GM19023 (cell line): ENCODE measurements around the gene SLC9A9.

Experiments used
- ATAC-seq: cut with Tn5 transposase; IDR thresholded peaks from one replicate; pipeline ENCODE4 v1.9.1; 2021; ENCODE audit warnings: mild to moderate bottlenecking, moderate library complexity; ENCODE audit not compliant: unreplicated experiment

Gene SLC9A9

DNA sequence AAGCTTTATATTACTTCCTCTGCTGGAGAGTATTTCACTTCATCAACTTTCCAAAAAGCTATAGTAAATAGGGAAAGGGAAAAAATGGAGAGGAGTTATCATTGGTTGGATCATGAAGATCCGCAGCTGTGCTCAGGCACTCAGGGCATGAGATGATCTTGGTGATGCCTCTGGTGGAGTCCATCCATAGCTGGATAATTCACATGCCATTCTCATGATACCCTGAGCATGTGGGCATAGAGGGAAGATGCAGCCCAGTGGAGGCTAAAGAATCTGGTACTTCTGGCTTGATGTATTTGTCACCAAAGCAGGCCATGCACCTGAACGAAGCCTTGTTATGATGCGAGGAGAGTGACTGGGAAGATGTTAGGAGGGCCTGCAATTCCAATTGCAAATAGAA lies 578.5 kb downstream of the SLC9A9 start:
- no peak for ATAC-seq

GRCh38 chr3:143267989-143268388 lies 580.3 kb downstream of the SLC9A9 start:
- ATAC-seq, result no peak

DNA sequence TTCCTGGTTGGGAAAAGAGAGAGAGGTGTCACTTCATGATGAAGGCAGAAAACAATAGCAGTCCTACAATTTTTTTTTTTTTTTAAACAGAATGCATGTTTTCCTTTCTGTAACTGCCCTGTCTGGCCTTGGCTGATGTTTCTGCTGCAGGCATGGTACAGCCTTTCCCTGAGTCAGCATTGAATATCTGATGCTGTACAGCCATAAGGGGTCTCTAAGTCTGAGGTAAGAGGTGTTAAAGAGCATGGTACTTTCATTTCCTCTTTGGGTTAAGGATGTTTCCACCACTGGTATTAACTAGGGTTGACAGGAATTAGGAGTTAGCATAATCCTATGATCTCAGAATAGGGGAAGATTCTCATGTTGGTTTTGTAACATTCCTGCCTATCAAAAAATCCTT lies 581.3 kb downstream of the SLC9A9 start:
- ATAC-seq, result no peak

- ATAC-seq, result no peak
These were observed 581.8 kb downstream of the SLC9A9 start for GRCh38 chr3:143266511-143266910.

DNA sequence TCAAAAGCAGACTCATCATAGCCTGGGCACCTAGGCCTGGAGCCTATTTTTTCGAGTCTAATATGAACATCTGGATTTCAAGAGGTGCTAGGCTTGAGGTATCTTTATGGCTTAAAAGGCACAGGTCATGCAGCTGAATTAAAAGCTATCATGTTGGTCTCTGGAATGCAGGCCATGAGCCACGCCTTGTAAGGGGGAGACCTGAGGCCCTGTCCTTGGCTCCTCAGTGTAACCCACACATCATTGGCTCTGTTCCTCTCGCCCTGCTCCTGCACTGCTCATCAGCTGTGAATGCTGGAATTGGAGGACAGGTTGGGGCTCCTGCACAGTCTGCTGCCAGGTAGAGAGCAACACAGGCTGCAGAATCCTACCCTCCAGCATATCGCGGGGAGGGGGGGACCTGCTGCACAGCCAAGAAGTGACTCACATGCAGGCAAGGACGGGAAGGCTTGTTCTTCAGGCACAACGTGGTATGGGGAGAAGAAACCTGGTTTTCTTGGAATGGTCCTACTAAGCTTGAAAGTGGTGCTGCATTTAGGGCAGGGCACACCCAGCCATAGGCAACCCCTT lies 582.7 kb downstream of the SLC9A9 start:
- ATAC-seq, result no peak

GRCh38 chr3:143263852-143264513 lies 584.3 kb downstream of the SLC9A9 start:
- ATAC-seq, result no peak

- ATAC-seq, result no peak
These were observed 586.4 kb downstream of the SLC9A9 start for GRCh38 chr3:143261848-143262247.

GRCh38 chr3:143258692-143259091 lies 589.6 kb downstream of the SLC9A9 start:
- no peak for ATAC-seq

DNA sequence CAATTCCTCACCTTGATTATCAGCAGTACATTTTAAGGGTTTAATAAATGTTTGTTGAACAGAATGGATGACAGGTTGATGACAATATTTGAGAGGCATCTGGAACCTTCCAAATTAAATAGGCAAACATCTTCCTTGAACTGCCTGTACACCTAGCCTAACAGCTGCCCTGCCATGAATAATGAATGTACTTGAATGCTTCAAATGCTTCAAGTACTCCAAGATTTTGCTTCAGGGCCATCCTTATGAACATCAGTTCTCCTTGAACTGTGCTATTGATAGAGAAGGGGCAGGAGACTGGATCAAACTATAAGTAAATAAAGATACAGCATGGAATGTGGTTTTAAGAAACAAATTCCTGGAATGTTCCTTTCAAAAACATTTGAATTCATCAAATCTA lies 591.9 kb downstream of the SLC9A9 start:
- ATAC-seq, result no peak

DNA sequence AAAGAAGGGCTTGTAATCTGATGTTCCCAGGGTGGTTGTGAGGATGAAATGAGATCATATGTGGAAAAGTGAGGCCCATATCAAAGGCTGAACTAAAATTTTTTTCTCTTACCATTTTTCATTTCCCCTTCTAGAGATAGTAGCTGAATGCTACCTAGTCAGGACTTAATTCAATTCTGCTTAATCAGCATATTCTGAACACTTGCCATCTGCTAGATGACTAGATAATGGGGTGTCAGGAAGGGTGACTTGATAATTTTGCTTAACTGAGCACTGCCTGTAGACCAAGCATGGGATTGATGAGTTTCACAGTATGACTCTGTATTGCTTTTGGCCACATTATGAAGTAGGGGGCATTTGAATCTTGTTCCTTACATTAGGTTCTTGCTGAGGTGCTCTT lies 592.5 kb downstream of the SLC9A9 start:
- no peak for ATAC-seq

- ATAC-seq, result no peak
These were observed 595.3 kb downstream of the SLC9A9 start for GRCh38 chr3:143252931-143253330.

DNA sequence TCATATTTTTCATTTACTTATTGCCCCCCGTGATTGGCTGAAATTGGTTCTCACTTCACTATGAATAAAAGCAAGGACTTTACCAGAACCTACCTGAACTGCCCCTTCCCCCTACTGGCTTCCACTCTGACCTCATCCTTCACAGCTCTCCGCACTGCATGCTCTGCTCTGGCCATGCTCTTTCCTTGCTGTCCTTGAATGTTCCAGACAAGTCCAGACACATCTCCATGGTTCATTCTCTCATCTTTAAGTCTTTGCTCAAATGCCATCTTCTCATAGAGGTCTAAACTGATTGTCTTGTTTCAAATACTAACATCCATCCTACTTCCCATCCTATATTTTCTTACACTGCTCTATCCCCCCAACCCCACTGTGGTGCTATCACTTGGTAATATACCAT lies 599.3 kb downstream of the SLC9A9 start:
- ATAC-seq, result no peak

- no peak for ATAC-seq
These were observed 601.2 kb downstream of the SLC9A9 start for GRCh38 chr3:143247073-143247472.

DNA sequence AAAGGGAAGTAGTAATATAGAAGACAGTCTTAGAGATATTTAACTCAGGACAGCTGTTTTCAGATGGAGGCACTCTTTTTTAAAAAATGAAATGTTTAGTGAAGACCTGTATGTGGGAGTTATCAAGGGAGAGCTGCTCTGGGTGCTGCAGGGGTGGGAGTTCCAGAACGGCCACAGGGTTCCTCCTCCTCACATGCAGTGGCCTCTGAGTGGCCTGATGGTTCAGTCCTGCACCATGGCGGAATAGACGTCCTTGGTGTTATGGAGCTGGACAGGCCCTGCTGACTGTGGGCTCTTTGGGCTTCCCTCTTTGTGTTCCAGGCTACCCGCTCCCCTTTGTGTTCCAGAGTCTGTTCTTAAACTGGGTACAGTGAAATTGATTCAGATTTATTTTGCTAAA lies 602.6 kb downstream of the SLC9A9 start:
- no peak for ATAC-seq

DNA sequence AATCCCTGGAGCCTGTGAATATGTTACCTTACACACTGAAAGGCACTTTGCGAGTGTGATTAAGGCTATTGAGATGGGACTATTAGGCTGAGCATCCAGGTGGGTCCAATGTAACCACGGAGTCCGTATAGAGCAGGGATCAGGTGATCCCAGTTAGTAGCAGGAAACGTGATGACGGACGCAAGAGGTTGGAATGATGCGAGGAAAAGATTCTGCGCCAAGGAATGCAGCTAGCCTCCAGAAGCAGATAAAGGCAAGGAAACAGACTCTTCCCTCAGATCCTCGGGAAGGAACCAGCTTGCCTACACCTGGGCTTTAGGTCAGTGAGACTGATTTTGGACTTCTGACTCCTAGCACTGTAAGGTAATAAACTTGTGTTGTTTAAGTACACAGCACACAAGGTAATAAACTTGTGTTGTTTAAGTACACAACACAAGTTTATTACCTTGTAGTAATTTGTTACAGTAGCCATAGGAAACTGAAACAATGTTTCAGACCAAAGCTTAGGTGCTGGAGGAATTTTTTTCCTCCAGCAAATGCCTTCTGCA lies 603.7 kb downstream of the SLC9A9 start:
- ATAC-seq, result no peak

- no peak for ATAC-seq
These were observed 604.6 kb downstream of the SLC9A9 start for GRCh38 chr3:143243686-143244085.

- no peak for ATAC-seq
These were observed 605.6 kb downstream of the SLC9A9 start for GRCh38 chr3:143242691-143243090.

DNA sequence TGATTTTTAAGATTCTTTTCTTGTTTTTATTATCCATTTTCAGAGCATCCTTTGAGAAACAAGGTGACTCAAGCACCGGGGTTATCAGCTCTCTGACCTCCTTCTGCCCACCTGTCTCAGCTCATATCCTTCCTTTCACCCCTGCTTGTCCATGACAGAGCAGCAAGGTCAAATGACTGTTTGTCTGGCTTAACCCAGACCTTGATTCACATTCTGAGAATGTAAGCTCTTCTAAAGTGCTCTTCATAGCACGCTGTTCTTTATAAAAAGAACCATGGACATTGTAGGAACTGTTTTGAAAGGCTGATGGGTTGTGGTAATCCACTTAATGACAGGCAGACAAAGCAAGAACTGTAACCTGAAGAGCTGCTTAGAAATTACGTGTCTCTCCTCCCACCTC lies 606.2 kb downstream of the SLC9A9 start:
- ATAC-seq, result no peak

GRCh38 chr3:143241481-143241951 lies 606.8 kb downstream of the SLC9A9 start:
- ATAC-seq, result no peak

GRCh38 chr3:143240886-143241285 lies 607.4 kb downstream of the SLC9A9 start:
- no peak for ATAC-seq

- no peak for ATAC-seq
These were observed 609.2 kb downstream of the SLC9A9 start for GRCh38 chr3:143239031-143239430.

DNA sequence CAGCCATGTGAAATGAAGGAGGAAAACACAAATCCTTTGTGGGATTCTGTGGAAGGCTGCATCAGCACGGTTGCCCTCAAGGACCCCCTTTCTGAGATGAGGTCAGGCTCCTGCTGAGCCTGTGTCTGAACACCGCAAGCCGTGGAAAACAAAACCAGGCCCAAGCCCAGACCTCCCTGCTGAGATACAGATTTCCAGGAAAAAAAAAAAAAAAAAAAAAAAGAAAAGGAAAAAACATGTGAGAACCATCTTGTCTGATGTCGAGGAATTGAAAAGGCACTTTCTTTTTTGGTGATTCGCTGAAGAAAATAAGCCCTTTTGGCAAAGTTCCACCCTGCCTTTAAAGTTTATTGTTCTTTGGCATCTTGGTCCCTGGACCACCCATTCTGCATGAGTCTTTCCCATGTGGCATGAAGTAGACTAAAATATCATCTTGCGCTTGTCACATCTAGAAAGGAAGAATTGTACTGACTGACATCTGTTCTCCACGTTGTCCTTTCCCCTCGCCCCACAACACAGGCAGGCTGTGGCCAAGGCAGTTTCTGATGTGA lies 611.1 kb downstream of the SLC9A9 start:
- no peak for ATAC-seq
